Vagina (tissue), 2 donors: ENCODE results near the gene GRK5. TPM values are rescaled to one million over a fixed set of nuclear protein-coding genes. Genes with fewer than 3 reads are reported as not detected.

Experiments used
- DNase-seq, 2 donors: peaks; one replicate each; pipeline ENCODE4 v3.0.0-alpha.2; 2017; ENCODE audit errors: extremely low spot score in 2 of 2
- H3K27ac ChIP-seq: fragments of 200-600 bp; sonication (generic); one replicate; pipeline ENCODE4 v1.5.1; 2019
- H3K27me3 ChIP-seq: fragments of 200-600 bp; sonication (generic); one replicate; pipeline ENCODE4 v1.5.1; 2019
- H3K36me3 ChIP-seq, 2 donors: fragments of 200-600 bp; sonication (generic); one replicate each; pipeline ENCODE4 v1.5.1; 2017 to 2019
- H3K4me1 ChIP-seq: fragments of 200-600 bp; sonication (generic); one replicate; pipeline ENCODE4 v1.5.1; 2019
- H3K4me3 ChIP-seq, 2 donors: fragments of 200-600 bp; sonication (generic); 1 replicate in 1 of 2; 2 replicates in 1 of 2; pipeline ENCODE4 v1.5.1; 2016 to 2019
- H3K9me3 ChIP-seq: fragments of 200-600 bp; sonication (generic); one replicate; pipeline ENCODE4 v1.5.1; 2019
- POLR2A ChIP-seq, 2 donors: fragments of 450-650 bp; IDR thresholded peaks; one replicate each; pipeline ENCODE4 v1.6.1; 2017; ENCODE audit warnings: antibody characterized with exemption in 2 of 2, mild to moderate bottlenecking in 2 of 2, moderate library complexity in 2 of 2
- POLR2AphosphoS5 ChIP-seq, 2 donors: sonication (generic); formaldehyde crosslinking; IDR thresholded peaks; one replicate each; pipeline ENCODE4 v1.9.0; 2017; ENCODE audit warnings: antibody characterized with exemption in 2 of 2, mild to moderate bottlenecking in 2 of 2, low read depth in 1 of 2; ENCODE audit not compliant: insufficient read depth in 1 of 2
- intact Hi-C: fragments of 100-400 bp; cut with DNase I; formaldehyde crosslinking; loops from one replicate; pipeline ENCODE4 v1.15.1; 2023
- total RNA-seq: library from RNA; depleted of rRNA; stranded (reverse); fragments of >200 nt; gene quantifications from one replicate; pipeline ENCODE4 v1.2.3, GENCODE V29; 2016
- TF ChIP-seq, protein P1 (sequence below), 3 experiments: fragments of 450-650 bp in 2 of 3; fragments of 200-600 bp in 1 of 3; sonication (generic) in 1 of 3; IDR thresholded peaks; one replicate each; pipeline ENCODE4 v1.5.1; 2017 to 2019; ENCODE audit warnings: antibody characterized with exemption in 3 of 3, mild to moderate bottlenecking in 2 of 3, moderate library complexity in 2 of 3

The GRK5 gene
- total RNA-seq, 1 donor from 2014 or later = 16.5 TPM

GRCh38 chr10:119335671-119336353 lies 128.4 kb downstream of the GRK5 start:
- Histone ChIP-seq H3K27me3 (no peaks in the 10 kb centered on the region), H3K9me3 (no peaks in the 10 kb centered on the region), H3K27ac (no peak overlapping the region), H3K4me3 (no peak overlapping the region), H3K36me3 (no peaks in the 10 kb centered on the region), H3K4me1 (peaks cover 18% of the 10 kb centered on the region)
- TF ChIP-seq POLR2A (IDR thresholded peaks at IDR 0.05) (no peak), POLR2AphosphoS5 (IDR thresholded peaks at IDR 0.05; ENCODE audit: insufficient read depth in 1 of 2, low read depth in 1 of 2) (no peak)
- TF ChIP-seq, protein P1, sequence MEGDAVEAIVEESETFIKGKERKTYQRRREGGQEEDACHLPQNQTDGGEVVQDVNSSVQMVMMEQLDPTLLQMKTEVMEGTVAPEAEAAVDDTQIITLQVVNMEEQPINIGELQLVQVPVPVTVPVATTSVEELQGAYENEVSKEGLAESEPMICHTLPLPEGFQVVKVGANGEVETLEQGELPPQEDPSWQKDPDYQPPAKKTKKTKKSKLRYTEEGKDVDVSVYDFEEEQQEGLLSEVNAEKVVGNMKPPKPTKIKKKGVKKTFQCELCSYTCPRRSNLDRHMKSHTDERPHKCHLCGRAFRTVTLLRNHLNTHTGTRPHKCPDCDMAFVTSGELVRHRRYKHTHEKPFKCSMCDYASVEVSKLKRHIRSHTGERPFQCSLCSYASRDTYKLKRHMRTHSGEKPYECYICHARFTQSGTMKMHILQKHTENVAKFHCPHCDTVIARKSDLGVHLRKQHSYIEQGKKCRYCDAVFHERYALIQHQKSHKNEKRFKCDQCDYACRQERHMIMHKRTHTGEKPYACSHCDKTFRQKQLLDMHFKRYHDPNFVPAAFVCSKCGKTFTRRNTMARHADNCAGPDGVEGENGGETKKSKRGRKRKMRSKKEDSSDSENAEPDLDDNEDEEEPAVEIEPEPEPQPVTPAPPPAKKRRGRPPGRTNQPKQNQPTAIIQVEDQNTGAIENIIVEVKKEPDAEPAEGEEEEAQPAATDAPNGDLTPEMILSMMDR (IDR thresholded peaks at IDR 0.05) = no peak
- no peak for DNase-seq
- intact Hi-C loops = no loop called here

DNA sequence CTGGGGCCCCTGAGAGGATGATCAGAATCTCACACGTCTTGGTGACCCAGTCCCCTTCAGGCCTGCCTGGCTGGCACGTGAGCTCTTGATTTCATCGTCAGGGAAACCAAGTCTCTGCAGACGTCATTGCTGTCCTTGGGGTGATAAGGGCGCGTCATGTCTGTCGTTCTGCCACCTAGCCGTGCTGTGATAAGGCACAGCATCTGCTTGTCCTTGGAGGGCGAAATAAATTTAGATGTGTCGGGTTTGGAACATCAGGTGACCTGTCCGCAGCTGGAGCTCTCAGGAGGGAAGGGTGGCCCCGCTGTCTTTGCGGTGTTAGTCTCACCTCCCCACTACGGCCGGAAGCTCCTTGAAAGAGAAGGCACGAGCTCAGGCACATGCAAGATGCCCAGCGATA lies 129.2 kb downstream of the GRK5 start:
- DNase-seq = no peak
- intact Hi-C loops = no loop called here
- no peak overlapping the region for H3K27ac ChIP-seq
- TF ChIP-seq POLR2A (IDR thresholded peaks at IDR 0.05) (no peak), POLR2AphosphoS5 (IDR thresholded peaks at IDR 0.05; ENCODE audit: insufficient read depth in 1 of 2, low read depth in 1 of 2) (no peak)
- TF ChIP-seq, protein P1 (IDR thresholded peaks at IDR 0.05) = no peak
- no peaks in the 10 kb centered on the region for H3K36me3 ChIP-seq
- H3K4me1 ChIP-seq = peaks cover 26% of the 10 kb centered on the region
- H3K4me3 ChIP-seq = no peak overlapping the region
- H3K9me3 ChIP-seq = no peaks in the 10 kb centered on the region
- no peaks in the 10 kb centered on the region for H3K27me3 ChIP-seq

- Histone ChIP-seq H3K27ac (no peak overlapping the region), H3K4me1 (peaks cover 29% of the 10 kb centered on the region), H3K4me3 (no peak overlapping the region), H3K27me3 (no peaks in the 10 kb centered on the region), H3K36me3 (no peaks in the 10 kb centered on the region), H3K9me3 (no peaks in the 10 kb centered on the region)
- TF ChIP-seq POLR2A (IDR thresholded peaks at IDR 0.05) (no peak), POLR2AphosphoS5 (IDR thresholded peaks at IDR 0.05; ENCODE audit: insufficient read depth in 1 of 2, low read depth in 1 of 2) (no peak)
- TF ChIP-seq, protein P1 (IDR thresholded peaks at IDR 0.05) = no peak
- no peak for DNase-seq
- intact Hi-C loops = no loop called here
These were observed 129.9 kb downstream of the GRK5 start for GRCh38 chr10:119337223-119337622.

DNA sequence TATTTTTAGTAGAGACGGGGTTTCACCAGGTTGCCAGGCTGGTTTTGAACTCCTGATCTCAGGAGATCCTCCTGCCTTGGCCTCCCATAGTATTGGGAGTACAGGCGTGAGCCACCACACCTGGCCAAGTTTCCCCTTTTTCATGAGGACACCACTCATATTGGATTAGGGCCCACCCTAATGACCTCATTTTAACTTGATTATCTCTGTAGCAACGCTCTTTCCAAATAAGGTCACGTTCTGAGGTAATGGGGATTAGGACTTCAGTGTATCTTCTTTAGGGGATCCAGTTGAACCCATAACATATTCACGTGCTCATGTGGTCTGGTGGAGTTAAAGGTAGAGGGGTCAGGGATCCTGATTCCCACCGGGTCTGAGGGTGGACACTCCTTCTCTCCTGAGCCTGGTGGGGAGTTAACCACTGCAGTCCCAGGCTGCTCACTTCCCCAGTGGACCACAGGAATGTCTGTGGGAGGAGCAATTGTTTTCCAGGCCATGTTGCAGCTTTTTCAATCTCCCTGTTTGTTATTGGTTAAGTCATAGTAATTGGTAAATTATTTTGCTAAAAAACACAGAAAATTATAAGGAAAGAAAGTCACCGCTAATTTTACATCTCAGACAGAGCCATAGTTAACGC lies 130.5 kb downstream of the GRK5 start:
- H3K36me3 ChIP-seq = no peaks in the 10 kb centered on the region
- TF ChIP-seq, protein P1 (IDR thresholded peaks at IDR 0.05) = no peak
- TF ChIP-seq POLR2AphosphoS5 (IDR thresholded peaks at IDR 0.05; ENCODE audit: insufficient read depth in 1 of 2, low read depth in 1 of 2) (no peak), POLR2A (IDR thresholded peaks at IDR 0.05) (no peak)
- H3K9me3 ChIP-seq = no peaks in the 10 kb centered on the region
- peaks cover 32% of the 10 kb centered on the region for H3K4me1 ChIP-seq
- no peak overlapping the region for H3K4me3 ChIP-seq
- no peak overlapping the region for H3K27ac ChIP-seq
- intact Hi-C loops = no loop called here
- DNase-seq = no peak
- H3K27me3 ChIP-seq = no peaks in the 10 kb centered on the region

DNA sequence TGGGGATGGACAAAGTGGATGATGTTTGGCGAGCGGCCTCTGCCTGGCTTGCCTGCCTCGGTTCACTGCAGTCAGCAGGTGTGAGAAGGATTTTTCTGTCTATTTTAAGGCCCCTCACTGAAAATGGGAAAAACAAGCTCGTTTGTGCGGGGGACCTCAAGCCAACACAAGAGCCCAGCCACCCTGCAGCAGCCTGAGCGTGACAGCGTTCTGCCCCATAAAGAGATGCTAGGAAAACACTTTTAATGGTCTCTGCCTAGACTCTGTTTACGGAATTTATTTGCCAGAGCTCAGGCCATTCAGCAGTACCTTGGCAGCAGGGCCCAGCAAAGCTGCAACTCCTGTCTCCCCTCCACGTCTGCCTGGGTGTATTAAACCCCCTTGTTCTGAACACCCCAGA lies 131.7 kb downstream of the GRK5 start:
- intact Hi-C loops = no loop called here
- Histone ChIP-seq H3K27ac (no peak overlapping the region), H3K36me3 (no peaks in the 10 kb centered on the region), H3K4me1 (peaks cover 39% of the 10 kb centered on the region), H3K4me3 (no peak overlapping the region), H3K9me3 (no peaks in the 10 kb centered on the region), H3K27me3 (no peaks in the 10 kb centered on the region)
- no peak for DNase-seq
- TF ChIP-seq, protein P1 (IDR thresholded peaks at IDR 0.05) = no peak
- no peak for TF ChIP-seq POLR2AphosphoS5 (IDR thresholded peaks at IDR 0.05; ENCODE audit: insufficient read depth in 1 of 2, low read depth in 1 of 2)
- TF ChIP-seq POLR2A (IDR thresholded peaks at IDR 0.05) = no peak
